Activated T-cell treated with anti-CD3 and anti-CD28 coated beads, Interleukin-2, amount 50 U/mL, for 48 hours (primary cell): ENCODE data around the gene PAK4.
"Not testable (repeated sequence)": the region's sequence is repeated elsewhere in the genome, so short reads cannot be mapped to it uniquely, and the experiment has no call there.

Experiments
- DNase-seq, 2 experiments: peaks; one replicate each; pipeline ENCODE4 v3.0.0-alpha.2; 2020

PAK4 gene

DNA sequence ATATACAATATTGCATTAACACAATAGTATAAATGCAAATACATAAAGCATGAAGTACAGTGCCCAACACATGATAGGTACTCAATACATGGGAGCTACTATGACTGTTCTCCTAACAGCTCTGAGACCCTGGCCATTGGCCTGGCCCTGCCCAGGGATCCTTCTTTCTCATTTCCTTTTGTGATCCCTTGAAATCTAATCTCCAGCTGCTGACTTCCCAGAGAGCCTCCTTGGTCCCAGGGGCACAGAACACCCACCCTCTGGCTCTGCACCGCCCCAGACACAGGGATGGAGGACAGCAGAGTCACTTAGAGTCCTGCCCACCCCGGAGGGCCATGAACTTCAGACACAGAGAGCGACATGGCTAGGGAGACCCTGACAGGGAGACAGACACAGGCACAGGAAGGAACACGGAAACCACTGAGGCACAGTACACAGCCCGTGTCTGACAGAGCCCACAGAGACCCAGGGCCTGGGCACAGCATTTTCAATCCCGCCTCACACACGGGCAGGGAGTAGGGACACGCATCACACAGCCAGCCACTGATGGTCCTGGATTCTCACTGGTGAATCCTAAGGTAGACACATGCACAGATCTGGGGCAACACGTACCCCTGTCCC lies 82.7 kb downstream of the PAK4 start:
- DNase-seq, result no peak

DNA sequence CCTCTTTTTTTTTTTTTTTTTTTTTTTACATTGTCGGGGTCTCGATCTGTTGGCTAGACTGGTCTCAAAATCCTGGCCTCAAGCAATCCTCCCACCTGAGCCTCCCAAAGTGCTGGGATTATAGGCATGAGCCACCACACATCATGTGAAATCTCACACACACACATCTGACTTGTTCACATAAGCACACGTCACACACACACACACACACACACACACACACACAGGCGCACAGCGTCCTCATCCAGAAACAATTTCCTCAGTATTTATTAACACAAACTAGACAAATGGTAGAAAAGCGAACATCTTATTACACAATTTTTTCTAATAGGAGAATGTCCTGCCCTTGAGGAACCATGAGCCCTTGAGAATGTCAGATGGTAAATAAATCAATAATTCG lies 83.6 kb downstream of the PAK4 start:
- DNase-seq, result no peak

- DNase-seq, result no peak
Observed at GRCh38 chr19:39211731-39212374, 86.3 kb downstream of the PAK4 start.

- peak; percentile 81 to 83 for DNase-seq
Observed at GRCh38 chr19:39212375-39212742, 86.8 kb downstream of the PAK4 start.

GRCh38 chr19:39215323-39215722 lies 89.7 kb downstream of the PAK4 start:
- not testable (repeated sequence) for DNase-seq

DNA sequence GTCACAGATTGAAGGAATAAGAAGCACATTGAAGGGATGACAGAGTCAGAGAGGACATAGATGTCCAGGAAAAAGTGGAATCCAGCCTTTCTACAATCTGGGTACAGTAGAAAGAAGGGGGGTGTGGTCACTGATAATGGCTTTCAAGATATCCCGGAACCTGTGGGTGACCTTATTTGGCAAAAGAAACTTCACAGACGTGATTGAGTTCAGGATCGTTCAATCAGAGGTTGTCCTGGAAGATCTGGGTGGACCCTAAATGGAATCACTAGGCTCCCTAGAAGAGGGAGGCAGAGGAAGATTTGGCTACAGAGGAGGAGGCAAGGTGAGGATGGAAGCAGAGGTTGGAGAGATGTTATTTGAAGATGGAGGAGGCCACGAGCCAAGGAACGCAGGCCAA lies 91.5 kb downstream of the PAK4 start:
- DNase-seq, result no peak

DNA sequence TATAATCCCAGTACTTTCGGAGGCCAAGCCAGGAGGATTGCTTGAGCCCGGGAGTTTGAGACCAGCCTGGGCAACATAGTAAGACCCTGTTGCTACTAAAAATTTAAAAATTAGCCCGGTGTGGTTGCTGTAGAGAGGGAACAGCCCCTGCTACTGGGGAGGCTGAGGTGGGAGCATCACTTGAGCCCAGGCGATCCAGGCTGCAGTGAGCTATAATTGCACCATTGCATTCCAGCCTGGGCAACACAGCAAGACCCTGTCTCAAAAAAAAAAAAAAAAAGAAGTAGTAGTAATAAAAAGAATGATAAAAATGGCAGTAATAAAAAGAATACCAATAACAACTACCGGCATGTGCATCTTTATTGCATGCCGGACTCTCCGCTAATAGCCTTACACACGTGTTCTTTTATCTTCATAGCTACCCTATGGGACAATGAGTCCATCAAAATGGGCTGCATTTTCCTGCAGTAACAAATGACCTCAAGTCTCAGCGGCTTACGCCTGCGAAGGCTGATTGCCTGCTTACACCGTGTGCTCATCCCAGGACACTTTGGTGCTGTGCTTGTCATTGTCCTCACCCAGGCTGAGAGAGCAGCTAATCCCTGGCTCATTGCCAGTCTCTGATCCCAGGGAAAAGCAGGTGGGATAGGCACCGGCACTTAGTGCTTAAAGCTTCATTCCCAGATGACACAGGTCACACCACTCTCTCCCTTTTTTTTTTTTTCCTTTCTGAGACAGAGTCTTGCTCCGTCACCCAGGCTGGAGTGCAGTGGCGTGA lies 92.8 kb downstream of the PAK4 start:
- no peak for DNase-seq

DNA sequence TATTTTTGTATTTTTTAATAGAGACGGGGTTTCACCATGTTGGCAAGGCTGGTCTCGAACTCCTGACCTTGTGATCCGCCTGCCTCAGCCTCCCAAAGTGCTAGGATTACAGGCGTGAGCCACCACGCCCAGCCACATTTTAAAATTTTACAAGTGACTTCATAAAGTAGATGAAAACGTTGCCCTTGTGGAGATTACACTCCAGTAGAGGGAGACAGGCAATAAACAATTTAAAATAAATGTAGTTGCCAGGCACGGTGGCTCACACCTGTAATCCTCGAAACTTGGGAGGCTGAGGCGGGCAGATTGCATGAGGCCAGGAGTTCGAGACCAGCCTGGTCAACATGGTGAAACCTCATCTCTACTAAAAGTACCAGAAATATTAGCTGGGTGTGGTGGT lies 93.5 kb downstream of the PAK4 start:
- DNase-seq, result not testable (repeated sequence)

GRCh38 chr19:39223703-39224279 lies 98.2 kb downstream of the PAK4 start:
- no peak for DNase-seq

GRCh38 chr19:39224910-39225309 lies 99.3 kb downstream of the PAK4 start:
- DNase-seq, result no peak
